GM12892 (cell line): ENCODE results near the gene HCRTR1.

Source experiments
- POLR2A ChIP-seq: IDR thresholded peaks from 2 replicates; pipeline ENCODE4 v1.6.1; 2011; ENCODE audit warnings: low read depth, low read length, control low read depth
- POLR2AphosphoS5 ChIP-seq: IDR thresholded peaks from 2 replicates; pipeline ENCODE4 v1.6.1; 2011; ENCODE audit warnings: low read depth, low read length, control low read depth
- TAF1 ChIP-seq: IDR thresholded peaks from 2 replicates; pipeline ENCODE4 v1.6.1; 2011; ENCODE audit warnings: low read depth, mild to moderate bottlenecking, control low read depth, low read length, borderline replicate concordance

- TF ChIP-seq POLR2AphosphoS5: no peak
- TF ChIP-seq TAF1: no peak
- TF ChIP-seq POLR2A: no peak
These were observed 38.1 kb upstream of the HCRTR1 start for GRCh38 chr1:31579374-31579773.
